HS-27A (cell line): ENCODE data around the gene UHMK1.
"Not testable (repeated sequence)": the region's sequence is repeated elsewhere in the genome, so short reads cannot be mapped to it uniquely, and the experiment has no call there.

Experiments used
- DNase-seq: peaks from one replicate; pipeline ENCODE4 v3.0.0-alpha.2; 2012; ENCODE audit warnings: low read depth, missing footprints

Gene UHMK1, protein sequence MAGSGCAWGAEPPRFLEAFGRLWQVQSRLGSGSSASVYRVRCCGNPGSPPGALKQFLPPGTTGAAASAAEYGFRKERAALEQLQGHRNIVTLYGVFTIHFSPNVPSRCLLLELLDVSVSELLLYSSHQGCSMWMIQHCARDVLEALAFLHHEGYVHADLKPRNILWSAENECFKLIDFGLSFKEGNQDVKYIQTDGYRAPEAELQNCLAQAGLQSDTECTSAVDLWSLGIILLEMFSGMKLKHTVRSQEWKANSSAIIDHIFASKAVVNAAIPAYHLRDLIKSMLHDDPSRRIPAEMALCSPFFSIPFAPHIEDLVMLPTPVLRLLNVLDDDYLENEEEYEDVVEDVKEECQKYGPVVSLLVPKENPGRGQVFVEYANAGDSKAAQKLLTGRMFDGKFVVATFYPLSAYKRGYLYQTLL

DNA sequence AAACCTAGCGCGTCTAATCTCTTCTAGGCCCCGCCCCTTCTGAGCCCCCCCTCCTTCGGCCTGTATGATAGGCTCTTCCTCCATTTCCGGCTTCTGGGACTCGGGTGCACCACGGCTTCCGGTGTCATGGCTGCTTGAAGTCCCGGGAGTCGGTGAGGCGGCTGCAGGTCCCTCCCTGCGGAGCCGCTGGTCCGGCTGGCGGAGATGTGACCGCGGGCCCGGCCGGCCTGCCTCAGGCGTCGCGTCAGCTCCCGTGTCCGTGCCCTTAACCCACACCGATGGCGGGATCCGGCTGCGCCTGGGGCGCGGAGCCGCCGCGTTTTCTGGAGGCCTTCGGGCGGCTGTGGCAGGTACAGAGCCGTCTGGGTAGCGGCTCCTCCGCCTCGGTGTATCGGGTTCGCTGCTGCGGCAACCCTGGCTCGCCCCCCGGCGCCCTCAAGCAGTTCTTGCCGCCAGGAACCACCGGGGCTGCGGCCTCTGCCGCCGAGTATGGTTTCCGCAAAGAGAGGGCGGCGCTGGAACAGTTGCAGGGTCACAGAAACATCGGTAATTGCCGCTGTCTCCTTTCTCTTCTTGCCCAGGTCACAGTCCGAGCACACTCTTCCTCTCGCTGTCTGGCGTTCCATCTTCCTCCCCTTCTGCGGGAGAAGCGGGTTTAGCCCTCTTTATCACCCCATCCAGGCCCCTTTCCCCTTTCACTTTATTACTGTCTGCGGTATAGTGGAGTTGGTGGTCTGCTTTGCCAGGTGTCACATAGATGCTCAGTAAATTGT, at the start of gene UHMK1:
Gene UHMK1, plus strand, starts transcription at position 96 of the 773 bp plus-strand sequence. Its CDS starts 183 bp downstream, at position 279.
- peak; percentile 68 for DNase-seq

DNA sequence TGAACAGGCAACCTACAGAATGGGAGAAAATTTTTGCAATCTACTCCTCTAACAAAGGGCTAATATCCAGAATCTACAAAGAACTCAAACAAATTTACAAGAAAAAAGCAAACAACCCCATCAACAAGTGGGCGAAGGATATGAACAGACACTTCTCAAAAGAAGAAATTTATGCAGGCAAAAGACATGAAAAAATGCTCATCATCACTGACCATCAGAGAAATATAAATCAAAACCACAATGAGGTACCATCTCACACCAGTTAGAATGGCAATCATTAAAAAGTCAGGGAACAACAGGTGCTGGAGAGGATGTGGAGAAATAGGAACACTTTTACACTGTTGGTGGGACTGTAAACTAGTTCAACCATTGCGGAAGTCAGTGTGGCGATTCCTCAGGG, 43.3 kb upstream of the UHMK1 start:
- DNase-seq, result not testable (repeated sequence)

DNA sequence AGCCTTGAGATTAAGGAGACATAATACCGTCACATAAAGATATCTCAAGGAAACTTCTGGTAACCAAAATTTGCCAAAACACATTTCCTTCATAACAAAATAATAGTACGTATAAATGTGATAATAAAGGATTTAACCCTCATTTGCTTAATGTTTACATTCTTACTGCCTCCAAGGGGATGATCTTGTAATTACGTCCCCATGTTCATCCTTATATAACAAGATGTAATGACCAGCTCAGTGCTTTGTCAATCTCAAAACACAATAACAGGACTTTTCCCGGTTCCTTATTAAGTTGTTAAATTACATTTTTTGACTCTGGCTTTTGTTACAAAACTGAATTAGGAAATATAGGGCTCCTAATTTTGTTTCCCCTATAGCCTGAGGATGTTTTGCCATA, 41.3 kb upstream of the UHMK1 start:
- DNase-seq, result no peak

DNA sequence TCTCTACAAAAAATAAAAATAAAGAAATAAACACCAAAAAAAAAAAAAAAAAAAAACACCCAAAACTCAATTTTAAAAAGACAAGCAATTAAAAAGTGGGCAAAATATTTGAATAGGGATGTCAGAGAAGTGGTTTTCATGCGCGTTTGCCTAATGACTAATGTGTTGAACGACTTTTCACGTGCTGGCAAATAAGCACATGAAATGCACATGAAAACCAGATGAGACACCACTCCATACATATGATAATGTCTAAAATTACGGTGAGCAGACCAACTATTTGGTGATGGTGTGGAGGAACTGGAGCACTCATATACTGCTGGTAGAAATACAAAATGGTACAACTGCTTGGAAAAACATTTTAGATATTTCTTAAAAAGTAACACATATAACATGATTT, 39.4 kb upstream of the UHMK1 start:
- no peak for DNase-seq

DNA sequence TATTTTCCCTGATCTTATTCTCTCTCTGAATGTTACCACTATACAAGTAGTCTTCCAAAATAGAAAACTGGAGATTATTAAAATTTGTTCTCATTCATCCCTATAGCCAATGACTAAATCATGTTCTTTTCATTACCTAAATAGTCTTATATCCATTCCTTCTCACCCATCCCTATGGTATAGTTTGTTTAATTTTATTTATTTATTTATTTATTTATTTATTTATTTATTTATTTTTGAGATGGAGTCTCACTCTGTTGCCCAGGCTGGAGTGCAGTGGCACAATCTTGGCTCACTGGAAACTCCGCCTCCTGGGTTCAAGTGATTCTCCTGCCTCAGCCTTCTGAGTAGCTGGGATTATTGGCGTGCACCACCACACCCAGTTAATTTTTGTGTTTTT, 35.2 kb upstream of the UHMK1 start:
- DNase-seq, result not testable (repeated sequence)

DNA sequence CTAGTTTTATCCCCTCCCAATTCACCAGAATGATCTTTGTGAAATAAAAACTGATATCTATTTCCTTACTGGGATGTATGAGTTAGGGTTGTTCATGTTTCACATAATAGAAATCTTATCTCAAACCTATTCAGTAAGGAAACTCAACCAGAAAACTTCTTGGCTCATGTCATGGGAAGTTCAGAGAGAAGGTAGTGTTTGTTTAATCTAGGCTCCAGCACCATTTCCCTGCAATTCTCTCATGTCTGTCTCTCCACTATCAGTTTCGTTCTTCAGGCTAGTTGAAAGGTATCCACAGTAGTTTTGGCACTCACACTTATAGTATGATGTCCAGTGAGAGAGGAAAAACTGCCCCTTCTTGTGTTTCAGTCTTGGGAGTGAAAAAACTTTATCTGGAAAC, 34.6 kb upstream of the UHMK1 start:
- DNase-seq, result no peak

DNA sequence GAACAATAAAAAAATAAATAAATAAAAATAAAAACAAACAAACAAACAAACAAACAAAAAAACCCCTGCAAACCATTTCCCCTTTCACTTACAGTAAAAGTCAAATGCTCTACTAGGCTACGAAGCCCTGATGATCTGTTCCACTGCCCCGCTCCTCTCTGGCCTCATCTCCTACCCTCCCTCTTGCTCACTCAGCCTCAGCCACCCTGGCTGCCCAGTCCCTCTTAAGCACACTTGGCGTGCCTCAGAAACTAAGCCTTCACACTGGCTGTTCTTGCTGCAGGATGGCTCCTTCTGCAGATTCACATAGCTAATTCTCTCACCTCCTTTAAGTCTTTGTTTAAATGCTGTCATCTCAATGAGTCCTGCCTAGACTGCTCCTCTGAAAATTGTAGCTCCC, 30.8 kb upstream of the UHMK1 start:
- DNase-seq, result no peak

DNA sequence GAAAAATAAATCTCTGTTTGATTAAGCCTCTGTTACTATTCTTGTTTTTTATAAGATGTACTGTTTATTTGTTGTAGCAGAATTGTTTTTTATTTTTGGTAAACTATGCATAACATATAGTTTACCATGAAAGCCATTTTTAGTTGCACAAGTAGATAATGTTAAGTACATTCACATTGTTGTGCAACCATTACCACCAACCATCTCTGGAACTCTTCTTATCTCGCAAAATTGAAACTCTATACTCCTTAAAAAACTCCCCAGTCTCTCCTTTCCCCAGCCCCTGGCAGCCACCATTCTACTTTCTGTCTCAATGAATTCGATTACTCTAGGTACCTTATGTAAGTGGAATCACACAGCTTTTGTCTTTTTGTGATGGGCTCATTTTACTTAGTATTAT, 27.4 kb upstream of the UHMK1 start:
- DNase-seq, result no peak

DNA sequence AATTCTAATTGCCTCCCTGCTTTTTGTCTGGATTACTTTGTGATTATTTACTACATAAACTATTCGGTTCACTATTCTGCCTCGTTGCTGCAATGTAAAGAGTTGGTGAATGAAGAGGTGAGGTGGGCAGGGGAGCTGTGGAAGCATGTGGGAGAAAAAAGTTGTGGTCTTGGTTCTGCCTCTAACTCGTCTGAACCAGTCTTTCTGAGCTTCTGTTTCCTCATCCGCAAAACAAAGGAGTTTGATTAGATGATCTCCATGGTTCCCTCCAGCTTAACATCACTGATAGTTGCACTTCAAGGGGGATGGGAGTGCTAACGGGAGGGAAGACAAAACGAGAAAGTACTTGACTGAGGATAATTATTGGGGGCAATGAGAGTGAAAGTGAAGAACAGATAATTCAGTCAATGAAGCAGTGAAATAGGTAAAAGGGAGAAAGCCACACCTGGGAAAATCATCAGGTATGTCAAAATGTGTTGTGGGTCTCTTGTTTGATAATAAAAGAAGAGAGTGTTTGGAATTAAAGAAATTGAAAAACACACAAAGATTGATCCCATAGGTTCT, 26.2 kb upstream of the UHMK1 start:
- DNase-seq, result no peak

DNA sequence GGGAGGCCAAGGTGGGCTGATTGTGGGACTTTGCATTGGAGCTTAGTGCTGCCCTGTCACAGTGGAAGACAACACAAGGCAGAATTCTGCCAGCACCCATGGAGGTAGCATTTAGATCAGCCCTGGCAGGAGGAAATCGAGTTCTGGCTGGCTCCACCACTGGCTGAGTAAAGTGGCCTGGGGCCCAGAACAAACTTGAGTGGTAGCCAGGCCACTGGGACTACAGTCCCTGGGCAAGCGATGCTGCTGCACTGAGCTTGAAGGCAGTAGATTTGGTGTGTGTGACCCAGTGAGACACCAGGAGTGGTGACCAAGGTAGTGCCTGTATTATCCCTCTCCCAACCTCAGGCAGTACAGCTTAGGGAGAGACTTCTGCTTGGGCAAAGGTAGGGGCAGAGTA, 22.5 kb upstream of the UHMK1 start:
- DNase-seq, result no peak

DNA sequence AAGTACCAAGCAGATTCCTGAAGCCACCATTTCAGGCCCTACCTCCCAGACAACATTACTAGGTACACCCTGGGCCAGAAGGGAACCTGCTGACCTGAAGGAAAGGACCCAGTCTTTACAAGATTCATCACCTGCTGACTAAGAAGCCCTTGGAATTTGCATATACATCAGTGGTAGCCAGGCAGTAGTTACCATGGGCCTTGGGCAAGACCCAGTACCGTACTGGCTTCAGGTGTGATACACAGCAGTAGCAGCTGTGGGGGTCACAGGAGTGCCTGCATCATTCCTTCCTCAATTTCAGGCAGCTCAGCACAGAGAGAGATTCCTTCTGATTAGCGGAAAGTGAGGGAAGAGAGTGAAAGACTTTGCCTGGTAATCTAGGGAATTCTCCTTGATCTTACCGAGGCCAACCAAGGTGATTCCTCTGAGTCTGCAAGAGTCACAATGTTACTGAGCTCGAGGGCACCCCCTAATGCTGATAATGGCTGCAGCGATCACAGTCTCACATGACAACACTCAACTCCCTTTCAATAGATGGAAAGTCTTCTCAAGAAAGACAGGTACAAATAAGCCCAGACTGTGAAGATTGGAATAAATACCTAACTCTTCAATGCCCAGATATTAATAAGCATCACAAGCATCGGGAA, 22.0 kb upstream of the UHMK1 start:
- DNase-seq, result no peak

DNA sequence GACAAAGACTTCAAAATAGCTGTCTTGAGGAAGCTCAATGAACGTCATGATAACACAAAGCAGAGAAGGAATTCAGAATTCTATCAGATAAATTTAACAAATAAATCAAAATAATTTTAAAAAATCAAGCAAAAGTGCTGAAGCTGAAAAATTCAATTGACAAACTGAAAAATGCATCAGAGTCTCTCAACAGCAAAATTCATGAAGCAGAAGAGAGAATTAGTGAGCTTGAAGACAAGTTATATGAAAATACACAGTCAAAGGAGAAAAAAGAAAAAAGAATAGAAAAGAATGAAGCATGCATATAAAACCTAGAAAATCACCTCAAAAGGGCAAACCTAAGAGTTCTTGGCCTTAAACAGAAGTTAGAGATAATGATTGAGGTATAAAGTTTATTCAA, 21.0 kb upstream of the UHMK1 start:
- DNase-seq, result no peak

DNA sequence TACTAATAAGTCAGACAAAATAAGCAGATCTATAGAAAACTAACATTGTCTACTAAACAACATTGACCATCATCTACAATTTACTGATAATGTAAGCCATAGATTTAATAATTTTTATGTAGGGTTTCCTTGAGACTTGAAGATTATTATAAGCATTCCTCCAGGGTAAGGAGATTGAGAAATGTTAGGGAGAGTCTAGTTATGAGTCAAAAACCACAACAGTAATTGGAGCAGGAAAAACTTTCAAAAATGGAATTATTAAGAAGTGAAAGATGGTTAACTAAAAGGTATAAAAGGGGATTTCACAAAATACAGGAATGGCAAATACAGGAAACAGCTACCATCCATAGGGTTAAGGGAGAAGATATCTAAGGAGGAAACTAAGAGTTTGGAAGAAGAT, 12.4 kb upstream of the UHMK1 start:
- DNase-seq, result no peak

DNA sequence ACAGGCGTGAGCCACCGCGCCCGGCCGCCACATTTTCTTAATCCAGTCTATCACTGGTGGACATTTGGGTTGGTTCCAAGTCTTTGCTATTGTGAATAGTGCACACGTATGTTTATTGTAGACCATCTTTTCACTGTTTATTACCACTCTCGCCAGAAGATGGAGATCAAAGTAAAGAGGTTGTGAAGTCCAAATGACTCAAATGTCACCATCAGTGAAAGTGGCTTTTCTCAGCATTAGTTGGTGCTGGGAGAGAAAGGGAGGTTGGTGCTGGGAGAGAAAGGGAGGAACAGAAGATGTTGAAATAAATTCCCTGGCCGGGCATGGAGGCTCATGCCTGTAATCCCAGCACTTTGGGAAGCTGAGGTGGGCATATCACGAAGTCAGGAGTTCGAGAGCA, 10.4 kb upstream of the UHMK1 start:
- DNase-seq, result no peak

DNA sequence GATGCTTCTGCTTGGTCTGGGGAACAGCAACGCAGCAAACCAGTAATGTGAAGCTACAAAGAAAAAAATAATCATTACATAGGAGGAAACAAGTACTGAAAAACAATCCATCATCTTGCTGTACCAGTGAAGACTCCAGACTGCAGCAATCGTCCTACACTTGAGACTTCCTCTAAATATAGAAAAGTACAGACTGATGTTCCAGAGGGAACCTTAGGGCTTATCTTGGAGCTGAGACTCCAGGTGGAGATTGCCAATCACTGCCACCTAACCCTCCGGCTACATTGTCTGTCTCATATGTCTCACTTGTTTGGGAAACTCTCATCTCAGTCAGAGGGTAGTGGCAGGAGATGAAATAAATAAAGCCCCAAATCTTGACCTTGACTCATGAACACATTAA, 9.4 kb upstream of the UHMK1 start:
- no peak for DNase-seq

DNA sequence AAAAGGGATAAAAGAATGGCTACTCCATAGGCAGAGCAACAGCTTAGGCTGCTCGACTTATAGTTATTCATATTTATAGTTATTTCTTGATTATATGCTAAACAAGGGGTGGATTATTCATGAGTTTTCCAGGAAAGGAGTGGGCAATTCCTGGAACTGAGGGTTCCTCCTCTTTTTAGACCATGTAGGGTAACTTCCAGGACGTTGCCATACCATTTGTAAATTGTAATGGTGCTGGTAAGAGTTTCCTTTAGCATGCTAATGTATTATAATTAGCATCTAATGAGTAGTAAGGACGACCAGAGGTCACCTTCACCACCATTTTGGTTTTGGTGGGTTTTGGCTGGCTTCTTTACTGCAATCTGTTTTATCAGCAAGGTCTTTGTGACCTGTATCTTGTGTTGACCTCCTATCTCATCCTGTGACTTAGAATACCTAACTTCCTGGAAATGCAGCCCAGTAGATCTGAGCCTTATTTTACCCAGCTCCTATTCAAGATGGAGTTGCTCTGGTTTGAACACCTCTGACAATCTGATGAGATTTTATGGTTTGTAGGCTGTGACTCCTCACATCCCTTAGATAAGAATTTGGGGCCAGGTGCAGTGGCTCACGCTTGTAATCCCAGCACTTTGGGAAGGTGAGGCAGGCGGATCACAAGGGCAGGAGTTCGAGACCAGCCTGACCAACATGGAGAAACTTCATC, 1.9 kb upstream of the UHMK1 start:
- not testable (repeated sequence) for DNase-seq

DNA sequence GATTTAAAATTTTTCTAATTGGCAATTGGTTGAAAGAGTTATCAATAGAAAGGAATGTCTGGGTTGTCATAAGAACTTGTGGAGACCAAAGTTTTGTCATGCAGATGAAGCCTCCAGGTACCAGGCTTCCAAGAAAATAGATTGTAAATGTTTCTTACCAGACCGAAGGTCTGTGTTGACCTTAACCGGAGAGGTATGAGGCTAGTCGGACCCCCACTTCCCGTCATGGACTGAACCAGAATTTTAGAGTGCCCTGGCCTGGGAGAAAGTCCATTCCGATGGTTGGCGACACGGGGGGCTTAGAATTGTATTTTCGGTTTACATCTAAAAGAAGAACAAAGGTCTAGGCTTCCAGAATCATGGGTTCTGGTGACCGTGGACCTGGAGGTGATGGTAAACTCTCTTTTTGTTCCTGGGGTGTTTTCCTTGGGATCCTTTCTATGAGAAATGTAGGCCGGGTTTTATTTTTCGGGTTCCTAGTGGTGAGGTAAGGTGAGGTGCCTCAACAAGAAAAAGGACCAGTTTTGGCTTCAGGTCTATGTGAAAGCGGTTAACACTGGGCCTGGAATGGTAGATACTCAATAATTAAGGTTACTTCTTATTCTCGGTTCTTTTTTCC, 405 bp upstream of the UHMK1 start:
- DNase-seq, result no peak

DNA sequence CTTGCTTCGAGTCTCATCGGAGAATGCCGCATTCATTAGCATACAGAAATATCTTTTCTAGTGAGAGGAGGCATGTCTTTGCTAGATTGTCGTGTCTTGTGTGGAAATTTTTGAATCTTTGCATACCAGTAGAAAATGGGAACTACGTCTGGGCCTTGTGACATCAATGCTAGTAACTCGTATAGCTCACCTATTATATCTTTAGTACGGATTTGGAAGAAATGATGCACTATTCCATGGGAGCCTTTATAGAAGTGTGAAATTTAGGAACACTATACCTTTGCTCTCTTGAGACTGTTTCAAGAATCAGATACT, 835 bp downstream of the UHMK1 start:
- no peak for DNase-seq

DNA sequence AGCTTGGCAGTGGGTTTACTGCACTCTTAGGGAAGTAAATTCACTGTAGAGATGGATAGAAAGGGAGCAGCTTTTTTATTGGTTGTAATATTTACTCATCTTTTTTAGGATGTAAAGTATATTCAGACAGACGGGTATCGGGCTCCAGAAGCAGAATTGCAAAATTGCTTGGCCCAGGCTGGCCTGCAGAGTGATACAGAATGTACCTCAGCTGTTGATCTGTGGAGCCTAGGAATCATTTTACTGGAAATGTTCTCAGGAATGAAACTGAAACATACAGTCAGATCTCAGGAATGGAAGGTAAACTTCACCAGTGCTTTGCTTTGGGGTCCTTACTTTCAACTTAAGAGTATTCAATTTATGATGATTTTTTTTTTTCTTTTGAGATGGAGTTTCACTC, 3.2 kb downstream of the UHMK1 start:
- no peak for DNase-seq

DNA sequence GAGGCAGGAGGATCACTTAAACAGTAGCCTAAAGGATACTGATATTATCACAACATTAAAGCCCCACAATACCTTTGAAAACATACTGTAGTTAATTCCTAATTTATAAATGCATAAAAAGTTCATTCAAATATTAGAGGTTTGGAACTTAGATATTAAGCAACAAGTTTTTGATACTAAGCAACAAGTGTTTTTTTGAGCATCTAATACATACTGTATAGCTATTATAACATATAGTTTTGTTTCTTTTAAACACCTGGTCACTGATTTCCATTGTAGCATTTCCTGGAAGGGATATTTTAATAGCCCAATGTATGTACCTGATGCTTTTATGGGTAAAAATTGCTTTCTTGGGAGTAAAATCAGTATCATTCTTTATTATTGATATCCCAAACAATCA, 4.5 kb downstream of the UHMK1 start:
- no peak for DNase-seq

DNA sequence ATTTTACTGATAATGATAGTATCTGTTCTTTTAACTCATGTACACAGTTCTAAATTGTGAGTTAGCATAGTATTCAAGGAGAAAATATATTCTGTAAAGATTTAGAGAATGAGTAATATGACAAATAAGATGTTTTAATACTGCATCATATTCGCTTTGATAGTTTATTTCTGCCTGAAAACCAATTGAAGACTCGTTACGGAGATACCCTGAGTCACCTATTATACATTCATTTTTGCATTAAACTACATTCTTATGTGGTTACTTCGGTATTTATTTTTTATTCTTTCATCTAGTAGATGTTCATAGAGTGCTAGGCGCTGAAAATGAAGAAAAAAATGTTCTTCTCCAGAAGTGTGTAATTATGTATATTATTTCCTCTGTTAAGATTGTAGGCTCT, 5.3 kb downstream of the UHMK1 start:
- DNase-seq, result peak; percentile 40

DNA sequence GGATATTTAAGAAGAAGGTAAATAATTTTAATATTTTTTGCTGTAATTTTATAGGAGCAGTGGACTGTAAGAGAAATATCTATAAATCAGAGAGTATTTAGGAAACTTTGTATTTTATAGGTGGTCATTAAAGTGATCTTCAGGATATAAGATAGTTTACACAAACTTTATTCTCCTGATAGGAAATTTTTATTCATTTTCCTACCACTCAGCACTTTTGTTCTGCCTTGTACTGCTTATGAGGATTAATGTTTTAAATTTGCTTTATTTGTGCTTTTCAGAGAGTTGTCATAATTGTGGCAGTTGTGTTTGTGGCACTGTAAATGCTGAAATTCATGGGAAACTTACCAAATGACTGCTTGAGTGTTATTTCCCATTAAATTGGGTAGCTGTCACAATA, 29.7 kb downstream of the UHMK1 start:
- no peak for DNase-seq
